Cardiac muscle cell (in vitro differentiated cells and primary cell): ENCODE data around the gene IER5. TPM values are rescaled to one million over a fixed set of nuclear protein-coding genes. Genes with fewer than 3 reads are reported as not detected.

Source experiments
- DNase-seq, 2 donors: peaks; one replicate each; pipeline versions ENCODE4 v3.0.0 to v3.0.0-alpha.2; 2010 to 2017; ENCODE audit warnings: low read depth in 1 of 2, low spot score in 1 of 2
- H3K27ac ChIP-seq: fragments of 200-600 bp; sonication (generic); 2 replicates; pipeline ENCODE4 v1.5.1; 2016
- H3K27me3 ChIP-seq: fragments of 200-600 bp; sonication (generic); 2 replicates; pipeline ENCODE4 v1.6.0; 2016; ENCODE audit warnings: control low read depth
- H3K36me3 ChIP-seq: fragments of 200-600 bp; sonication (generic); 2 replicates; pipeline ENCODE4 v1.5.1; 2016; ENCODE audit warnings: control low read depth
- H3K4me1 ChIP-seq: fragments of 200-600 bp; sonication (generic); 2 replicates; pipeline ENCODE4 v1.8.1; 2017; ENCODE audit warnings: low read depth, mild to moderate bottlenecking, mixed run types
- H3K4me3 ChIP-seq: fragments of 200-600 bp; sonication (generic); 2 replicates; pipeline ENCODE4 v1.5.1; 2016; ENCODE audit warnings: mild to moderate bottlenecking
- H3K9me3 ChIP-seq: fragments of 200-600 bp; sonication (generic); 2 replicates; pipeline ENCODE4 v1.5.1; 2017; ENCODE audit warnings: low read depth, mild to moderate bottlenecking, control low read depth
- polyA plus RNA-seq: library from polyadenylated mRNA; unstranded; fragments of >200 nt; fragmentation: Nextera tagmentation; extraction: Ambion mirVana; gene quantifications from 2 replicates; pipeline ENCODE4 v1.2.1, GENCODE V29; 2016
- total RNA-seq: library from RNA; depleted of rRNA; stranded (reverse); fragments of >200 nt; gene quantifications from 2 replicates; pipeline ENCODE4 v1.2.3, GENCODE V29; 2016
- TF ChIP-seq, protein P1 (sequence below): IDR thresholded peaks from 2 replicates; pipeline ENCODE4 v1.5.1; 2012; ENCODE audit warnings: low read depth, mild to moderate bottlenecking, low read length

The IER5 gene
- total and polyA plus RNA-seq, 2 experiments from 2014 or later: 7.8 to 15.2 TPM

DNA sequence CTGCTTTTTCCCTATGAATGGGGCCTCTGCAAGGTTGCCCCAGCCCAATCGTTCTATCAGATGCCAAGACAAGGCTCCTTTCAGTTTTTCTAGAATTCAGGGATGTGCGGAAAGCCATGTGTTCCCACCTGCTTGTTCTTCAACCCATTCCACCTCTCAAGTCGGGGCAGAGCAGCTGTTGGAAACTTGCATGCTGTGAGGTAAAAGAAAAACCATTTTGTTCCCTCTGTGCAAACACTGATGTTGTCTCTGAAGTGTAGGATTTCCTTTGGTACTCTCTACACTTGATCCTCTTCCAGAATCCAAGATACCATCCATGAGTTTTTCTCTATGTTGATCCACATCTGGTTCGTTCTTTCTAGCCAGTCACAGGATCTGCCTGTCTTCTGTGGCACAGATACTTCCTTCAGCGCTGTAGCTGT lies 7.3 kb downstream of the IER5 start:
- DNase-seq: no peak
- Histone ChIP-seq H3K36me3 (no peaks in the 10 kb centered on the region), H3K27ac (no peak overlapping the region), H3K4me3 (no peak overlapping the region), H3K27me3 (peaks cover under 1% of the 10 kb centered on the region), H3K4me1 (peaks cover 25% of the 10 kb centered on the region), H3K9me3 (no peaks in the 10 kb centered on the region)
- TF ChIP-seq, protein P1, sequence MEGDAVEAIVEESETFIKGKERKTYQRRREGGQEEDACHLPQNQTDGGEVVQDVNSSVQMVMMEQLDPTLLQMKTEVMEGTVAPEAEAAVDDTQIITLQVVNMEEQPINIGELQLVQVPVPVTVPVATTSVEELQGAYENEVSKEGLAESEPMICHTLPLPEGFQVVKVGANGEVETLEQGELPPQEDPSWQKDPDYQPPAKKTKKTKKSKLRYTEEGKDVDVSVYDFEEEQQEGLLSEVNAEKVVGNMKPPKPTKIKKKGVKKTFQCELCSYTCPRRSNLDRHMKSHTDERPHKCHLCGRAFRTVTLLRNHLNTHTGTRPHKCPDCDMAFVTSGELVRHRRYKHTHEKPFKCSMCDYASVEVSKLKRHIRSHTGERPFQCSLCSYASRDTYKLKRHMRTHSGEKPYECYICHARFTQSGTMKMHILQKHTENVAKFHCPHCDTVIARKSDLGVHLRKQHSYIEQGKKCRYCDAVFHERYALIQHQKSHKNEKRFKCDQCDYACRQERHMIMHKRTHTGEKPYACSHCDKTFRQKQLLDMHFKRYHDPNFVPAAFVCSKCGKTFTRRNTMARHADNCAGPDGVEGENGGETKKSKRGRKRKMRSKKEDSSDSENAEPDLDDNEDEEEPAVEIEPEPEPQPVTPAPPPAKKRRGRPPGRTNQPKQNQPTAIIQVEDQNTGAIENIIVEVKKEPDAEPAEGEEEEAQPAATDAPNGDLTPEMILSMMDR: no peak

DNA sequence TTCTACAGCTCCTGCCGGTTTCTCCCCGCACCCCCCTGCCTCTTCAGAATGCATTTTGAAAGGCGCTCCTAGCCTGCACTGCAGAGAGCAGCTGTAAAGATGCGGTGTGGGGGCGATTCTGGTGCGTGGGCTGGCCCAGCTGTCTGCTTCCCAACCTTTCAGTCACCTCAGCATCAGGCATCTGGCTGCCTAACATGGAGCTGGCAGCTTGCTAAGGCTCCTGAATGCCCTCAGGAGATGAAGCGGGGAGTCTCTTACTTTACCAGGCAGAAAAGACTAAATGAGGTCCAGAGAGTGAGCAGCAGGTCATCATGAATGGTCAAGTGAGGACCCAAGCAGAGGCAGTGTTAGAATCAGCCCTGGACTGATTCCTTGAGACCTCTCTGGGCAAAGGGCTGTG lies 8.7 kb downstream of the IER5 start:
- Histone ChIP-seq H3K27ac (no peak overlapping the region), H3K36me3 (no peaks in the 10 kb centered on the region), H3K4me3 (no peak overlapping the region), H3K27me3 (peaks cover 5% of the 10 kb centered on the region), H3K4me1 (peaks cover 28% of the 10 kb centered on the region), H3K9me3 (no peaks in the 10 kb centered on the region)
- DNase-seq: no peak
- TF ChIP-seq, protein P1: no peak

DNA sequence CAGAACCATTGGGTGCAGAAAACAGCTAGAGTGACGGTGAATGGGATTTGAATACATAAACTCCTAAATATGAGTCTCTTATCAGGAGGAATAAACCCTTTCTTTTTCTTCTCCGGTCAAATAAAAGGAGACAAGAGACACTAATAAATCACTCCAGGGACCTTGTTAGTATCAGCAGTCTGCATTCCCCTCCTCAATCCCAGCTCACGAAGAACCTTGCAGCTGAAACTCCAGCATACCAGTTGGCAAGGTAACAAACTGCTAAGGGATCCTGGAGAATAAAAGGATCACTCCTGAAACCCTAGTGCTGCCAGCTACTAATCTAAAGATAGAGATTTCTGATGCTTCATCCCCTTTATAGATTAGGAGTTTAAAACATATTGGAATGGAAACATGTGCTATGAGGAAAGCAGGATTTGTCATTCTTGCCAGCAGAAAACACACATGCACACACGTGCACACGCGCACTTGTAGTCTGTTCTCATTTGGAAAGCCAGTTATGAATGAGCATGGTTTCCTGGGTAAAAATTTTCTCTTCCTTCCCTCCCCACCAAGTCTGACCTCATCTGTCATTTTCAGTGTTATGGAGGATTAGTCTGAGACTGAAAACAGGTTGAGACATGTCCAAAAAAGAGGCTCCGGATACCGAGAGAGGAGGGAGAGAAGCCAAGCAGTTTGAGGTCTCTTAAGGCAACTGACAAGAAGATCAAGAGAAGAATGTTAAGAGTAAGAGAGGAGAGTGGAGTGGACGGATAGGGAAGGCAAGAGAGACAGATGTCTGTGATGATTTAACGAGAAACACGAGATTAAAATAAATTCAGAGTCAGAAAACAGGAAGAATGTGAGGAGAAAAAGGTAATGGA lies 10.9 kb downstream of the IER5 start:
- no peaks in the 10 kb centered on the region for H3K36me3 ChIP-seq
- H3K9me3 ChIP-seq: no peaks in the 10 kb centered on the region
- TF ChIP-seq, protein P1: no peak
- H3K27me3 ChIP-seq: peaks cover 5% of the 10 kb centered on the region
- no peak overlapping the region for H3K4me3 ChIP-seq
- H3K27ac ChIP-seq: no peak overlapping the region
- peak in 1 of 2 donors; percentile 61 for DNase-seq
- peaks cover 38% of the 10 kb centered on the region for H3K4me1 ChIP-seq

DNA sequence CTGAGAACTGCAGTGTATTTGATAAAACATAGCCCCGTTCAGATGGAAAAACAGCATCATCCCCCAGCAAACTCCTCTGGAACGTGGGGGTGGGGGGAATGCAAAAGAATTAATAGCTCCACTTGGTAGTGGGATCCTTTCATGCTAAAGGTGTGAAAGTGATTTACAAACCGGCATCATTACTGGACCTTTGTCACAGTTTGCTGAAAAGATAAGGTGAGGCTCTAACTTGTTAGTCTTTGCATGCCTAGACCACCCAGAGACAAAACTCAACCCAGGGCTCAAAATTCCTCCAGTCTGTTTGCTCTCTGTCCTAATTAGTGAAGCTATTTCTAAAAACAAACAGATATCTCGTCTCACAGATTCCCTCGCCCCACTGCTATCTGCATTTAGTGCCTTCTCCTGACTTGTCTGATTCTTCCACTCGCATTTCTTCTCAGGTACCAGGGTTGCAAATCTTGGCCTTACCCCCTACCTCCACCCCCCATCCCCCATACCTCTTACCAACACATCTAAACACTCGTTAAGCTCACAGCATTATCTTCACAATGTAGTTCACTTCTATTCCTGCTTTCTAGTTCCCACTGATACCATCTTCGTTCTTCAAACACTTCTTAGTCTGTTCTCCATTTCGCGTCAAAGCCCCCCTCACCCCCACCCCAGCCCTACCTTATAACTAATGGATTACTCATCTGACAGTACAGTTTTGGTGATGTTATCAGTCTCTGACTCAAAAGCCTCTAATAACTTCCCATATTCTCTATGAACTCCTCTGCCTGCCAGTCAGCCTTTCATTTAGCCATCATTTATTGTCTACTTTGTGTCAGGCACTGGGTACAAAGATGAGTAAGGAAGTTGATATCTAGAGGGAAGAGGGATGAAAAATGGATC lies 11.8 kb downstream of the IER5 start:
- Histone ChIP-seq H3K36me3 (no peaks in the 10 kb centered on the region), H3K4me3 (no peak overlapping the region), H3K9me3 (no peaks in the 10 kb centered on the region), H3K27me3 (peaks cover 5% of the 10 kb centered on the region), H3K27ac (no peak overlapping the region), H3K4me1 (peaks cover 36% of the 10 kb centered on the region)
- TF ChIP-seq, protein P1: no peak
- no peak for DNase-seq

DNA sequence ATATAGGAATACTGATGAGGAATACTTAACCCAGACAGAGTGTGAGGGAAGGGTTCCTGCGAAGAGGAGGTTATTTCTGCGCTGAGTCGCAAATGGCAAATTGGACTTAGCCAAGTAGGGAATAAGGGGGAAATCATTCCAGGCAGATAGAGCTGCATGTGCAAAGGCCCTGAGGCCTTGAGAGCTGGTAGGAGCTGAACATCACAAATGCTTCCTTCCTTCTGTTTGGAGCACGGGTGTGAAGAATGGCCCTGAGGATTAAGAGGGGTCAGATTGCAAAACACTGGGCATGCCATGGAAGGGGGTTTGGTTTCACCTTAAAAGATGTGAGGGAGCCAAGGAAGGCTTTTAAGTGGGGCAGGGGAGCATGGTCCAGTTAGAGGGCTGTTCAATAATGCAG lies 12.4 kb downstream of the IER5 start:
- TF ChIP-seq, protein P1: no peak
- peaks cover 5% of the 10 kb centered on the region for H3K27me3 ChIP-seq
- no peaks in the 10 kb centered on the region for H3K36me3 ChIP-seq
- H3K4me3 ChIP-seq: no peak overlapping the region
- DNase-seq: no peak
- H3K4me1 ChIP-seq: peaks cover 36% of the 10 kb centered on the region
- no peak overlapping the region for H3K27ac ChIP-seq
- no peaks in the 10 kb centered on the region for H3K9me3 ChIP-seq
